HG03575 (cell line): ENCODE measurements around the gene ISG20L2.
A peak's percentile ranks its signal among the peaks of the same experiment; 100 is the strongest.

Experiments used
- ATAC-seq: cut with Tn5 transposase; IDR thresholded peaks from one replicate; pipeline ENCODE4 v1.9.1; 2021; ENCODE audit not compliant: unreplicated experiment, insufficient number of reproducible peaks, low FRiP score; ENCODE audit errors: extremely low read depth

ISG20L2 gene

DNA sequence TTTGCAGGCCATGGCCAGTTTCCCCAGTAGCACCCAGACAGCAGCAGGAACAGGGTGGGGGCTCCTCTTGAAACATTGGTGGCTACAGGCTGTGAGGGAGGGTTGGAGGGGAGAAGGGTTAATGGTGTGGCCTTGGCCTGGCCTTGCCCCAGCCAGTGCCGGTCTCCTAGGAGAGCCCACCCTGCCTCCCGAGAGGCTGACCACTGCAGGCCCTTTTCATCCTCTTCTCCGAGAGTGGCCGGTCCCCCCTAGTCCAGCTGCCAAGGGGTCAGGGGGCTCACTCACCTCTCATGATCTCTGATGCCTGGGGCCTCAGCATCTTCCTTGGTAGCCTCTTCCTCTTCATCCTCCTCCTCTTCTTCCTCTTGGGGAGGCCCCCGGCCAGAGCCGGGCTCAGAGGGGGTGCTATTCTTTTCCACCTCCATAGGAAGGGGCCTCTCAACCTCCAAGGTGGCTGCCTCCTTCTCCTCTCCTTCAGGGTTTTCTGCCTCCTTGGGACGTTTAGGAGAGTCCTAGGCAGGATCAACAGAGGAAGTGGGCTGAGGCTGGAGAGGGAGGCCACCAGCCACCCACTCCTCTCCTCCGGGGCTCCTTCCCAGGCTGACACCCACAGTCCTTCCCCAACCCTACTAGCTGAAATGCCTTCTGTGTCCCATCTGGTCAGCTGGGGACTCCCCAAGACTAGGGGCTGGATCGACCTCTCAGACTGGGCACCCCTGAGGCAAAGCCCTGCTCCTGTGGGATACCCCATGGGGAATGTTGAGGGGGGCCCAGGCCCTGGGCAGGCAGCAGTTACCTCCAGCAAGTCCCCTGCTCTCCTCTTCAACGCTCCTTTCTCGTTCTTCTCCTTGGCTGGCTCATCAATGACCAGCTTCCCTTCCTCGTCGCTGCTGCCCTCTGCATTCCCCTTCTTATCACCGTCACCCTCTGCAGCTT lies 15.1 kb upstream of the ISG20L2 start:
- no peak for ATAC-seq

DNA sequence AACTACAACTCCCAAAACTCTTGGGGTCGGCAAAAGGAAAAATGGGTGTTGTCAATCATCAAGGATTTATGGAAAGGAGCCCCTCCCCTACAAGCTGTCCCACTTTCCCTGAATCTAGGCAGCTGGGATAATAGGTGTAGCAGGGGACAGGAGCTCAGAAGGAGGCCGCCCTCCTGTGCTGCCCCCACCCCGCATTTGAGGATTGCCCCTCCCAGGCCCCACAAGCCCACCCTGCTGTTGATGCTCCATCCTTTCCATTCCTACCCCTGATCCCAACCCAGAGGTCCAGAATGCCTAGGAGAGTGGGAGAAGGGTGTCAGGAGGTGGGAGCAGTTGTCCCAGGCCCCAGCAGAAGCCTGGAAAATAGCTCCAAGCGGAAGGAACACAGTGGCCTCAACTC lies 14.2 kb upstream of the ISG20L2 start:
- ATAC-seq, result no peak

DNA sequence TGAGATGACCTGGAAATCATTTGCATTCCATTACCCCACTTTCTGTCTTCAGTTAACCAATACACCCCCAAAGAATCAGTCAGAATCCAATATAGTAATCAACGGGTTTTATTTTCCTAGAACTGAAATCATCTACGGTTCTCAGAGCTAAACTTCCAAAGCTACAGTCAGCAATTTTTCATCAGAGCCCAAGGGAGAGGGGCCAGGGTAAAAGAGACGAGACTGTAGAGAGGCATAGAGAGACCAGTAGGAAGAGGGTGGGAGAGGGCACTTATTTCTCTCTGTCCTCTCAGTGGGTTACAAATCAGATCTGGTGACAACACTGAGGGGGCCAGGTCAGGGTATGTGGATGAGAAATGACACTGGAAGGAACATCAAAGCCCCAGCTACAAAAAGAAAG lies 13.5 kb upstream of the ISG20L2 start:
- no peak for ATAC-seq

DNA sequence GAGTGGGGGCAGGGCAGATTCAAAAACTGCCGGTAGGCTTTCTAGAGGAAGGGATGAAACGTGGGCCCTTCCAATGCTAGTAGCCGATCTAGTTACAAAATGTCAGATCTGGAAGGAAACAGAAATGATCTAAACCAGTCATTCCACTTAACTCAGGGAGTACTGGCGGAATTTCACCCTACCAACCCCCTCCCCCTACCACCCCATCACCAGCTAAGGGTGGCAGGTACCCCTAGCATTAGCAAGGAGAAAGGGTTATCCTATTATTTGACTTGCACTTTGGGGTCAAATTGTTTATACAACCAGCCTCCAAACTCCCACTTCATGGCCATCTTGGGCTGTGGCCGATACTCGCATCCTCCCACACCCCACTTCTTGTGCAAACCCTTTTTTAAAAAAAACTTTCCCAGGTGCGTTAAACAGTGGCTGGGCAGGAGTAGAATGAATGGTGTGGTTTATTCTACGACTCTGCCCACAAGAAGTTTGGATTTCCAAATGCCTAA lies 13.0 kb upstream of the ISG20L2 start:
- no peak for ATAC-seq

DNA sequence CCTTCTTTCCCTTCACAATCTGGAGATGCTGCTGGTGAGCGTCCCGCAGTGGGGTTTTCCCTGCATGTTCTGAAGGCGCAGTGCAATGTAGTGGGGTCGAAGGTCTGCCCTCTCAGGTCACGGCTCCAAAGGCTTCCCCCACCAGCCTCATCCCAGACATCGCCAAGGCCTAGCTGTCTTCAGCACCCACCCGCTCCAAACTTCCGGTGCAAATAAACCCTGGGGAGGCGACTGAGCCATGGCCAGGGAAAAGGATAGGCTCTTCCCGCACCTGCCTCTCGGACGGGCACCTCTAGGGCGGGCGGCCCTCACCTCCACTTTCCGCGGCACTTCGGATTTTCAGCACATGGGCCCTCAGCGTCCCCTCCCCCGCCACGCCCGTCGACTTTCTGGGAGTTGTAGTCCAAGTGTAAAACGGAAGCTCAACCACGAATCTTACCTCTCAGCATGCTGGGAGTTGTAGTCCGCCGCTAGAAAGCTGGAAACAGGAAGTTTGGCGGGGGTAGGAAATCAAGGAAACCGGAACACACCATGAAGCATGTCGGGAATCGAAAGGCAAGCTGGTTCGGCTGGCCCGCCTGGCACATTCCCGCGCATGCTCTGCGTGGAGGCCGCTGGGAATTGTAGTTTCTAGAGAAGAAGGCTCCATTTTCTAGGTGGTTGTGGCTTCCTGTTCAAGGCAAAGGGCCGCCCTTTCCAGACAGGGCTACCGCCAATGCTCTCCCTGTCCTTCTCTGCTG lies 12.3 kb upstream of the ISG20L2 start, which contains the start of gene MRPL24:
MRPL24 (minus strand) TSS at position 348 of the 740 bp plus-strand sequence. CDS start 2,384 bp downstream, outside the sequence.
- ATAC-seq, result peak; percentile 71

DNA sequence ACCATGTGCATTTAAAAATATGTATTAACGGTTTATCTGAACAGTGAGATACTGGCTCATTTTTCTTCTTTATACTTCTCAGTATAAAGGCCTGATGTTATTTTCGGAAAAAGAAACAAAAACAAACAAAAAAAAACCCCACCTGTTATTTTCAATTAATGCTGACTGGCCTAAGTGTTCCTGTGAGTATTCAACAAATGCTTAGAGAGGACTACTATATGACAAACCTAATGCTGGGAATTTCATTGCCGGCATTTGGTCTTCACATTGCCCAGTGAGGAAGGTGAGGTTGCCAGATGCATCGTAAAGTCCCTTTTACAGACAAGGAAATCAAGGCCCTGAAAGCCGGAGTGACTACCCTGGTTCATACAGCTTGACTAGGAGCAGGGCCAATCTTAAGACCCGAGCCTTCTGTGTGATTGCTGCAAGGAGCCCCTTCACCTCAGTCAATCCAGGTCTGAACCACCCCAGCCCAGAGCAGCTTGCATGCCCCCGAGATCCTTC lies 11.7 kb upstream of the ISG20L2 start:
- ATAC-seq, result no peak

DNA sequence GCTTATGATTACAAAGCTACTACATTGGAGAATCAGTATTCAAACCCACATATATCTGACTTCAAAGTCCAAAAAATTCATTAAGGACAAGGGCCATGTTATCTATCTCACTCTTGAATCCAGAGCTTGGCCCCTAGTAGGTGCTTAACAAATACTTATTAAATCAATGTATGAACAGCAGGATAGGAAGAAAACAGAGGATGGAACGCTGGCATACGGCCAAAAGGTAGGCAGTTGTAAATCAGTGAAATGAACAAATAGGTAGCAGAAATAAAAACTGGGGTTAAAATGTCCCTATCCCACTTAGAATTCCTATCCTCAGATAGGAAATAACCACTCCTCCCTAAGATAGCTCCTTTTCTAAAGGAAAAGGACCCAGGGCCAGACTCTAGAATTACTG lies 10.3 kb upstream of the ISG20L2 start:
- ATAC-seq, result no peak

DNA sequence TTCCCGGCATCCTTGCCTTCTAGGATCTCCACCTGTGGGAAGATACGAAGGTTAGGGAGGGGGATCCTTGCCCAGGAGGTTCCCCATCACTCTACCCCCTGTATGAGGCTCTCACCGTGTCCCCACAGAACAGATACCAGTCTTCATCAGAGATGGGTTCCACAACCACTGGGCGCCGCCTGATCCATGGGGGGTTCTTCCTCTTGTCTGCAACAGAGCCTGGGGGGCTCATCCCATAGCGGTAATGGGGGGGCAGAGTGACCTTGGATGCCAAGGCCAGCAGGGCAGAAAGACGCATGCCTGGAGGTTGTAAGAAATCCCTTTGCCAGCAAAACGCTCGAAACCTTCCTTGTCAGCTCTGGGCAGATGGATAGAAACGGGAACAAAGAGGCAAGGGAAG lies 9.8 kb upstream of the ISG20L2 start:
- ATAC-seq, result no peak

DNA sequence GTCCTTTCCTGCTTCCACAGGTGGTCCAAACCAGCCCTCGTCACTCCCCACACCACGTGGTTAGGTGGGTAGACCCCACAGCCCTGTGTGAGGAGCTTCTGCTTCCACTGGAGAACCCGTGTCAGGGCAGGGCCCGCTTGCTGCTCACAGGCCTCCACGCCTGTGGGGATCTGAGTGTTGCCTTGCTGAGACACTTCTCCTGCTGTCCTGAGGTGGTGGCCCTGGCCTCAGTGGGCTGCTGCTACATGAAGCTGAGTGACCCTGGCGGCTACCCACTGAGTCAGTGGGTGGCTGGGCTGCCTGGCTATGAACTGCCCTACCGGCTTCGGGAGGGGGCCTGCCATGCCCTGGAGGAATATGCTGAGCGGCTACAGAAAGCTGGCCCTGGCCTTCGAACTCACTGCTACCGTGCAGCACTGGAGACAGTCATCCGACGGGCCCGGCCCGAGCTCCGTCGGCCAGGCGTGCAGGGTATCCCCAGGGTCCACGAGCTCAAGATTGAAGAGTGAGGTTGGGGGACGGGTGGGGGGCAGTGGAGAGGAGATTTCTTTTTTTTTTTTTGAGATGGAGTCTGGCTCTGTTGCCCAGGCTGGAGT lies 5.5 kb upstream of the ISG20L2 start:
- ATAC-seq, result no peak

DNA sequence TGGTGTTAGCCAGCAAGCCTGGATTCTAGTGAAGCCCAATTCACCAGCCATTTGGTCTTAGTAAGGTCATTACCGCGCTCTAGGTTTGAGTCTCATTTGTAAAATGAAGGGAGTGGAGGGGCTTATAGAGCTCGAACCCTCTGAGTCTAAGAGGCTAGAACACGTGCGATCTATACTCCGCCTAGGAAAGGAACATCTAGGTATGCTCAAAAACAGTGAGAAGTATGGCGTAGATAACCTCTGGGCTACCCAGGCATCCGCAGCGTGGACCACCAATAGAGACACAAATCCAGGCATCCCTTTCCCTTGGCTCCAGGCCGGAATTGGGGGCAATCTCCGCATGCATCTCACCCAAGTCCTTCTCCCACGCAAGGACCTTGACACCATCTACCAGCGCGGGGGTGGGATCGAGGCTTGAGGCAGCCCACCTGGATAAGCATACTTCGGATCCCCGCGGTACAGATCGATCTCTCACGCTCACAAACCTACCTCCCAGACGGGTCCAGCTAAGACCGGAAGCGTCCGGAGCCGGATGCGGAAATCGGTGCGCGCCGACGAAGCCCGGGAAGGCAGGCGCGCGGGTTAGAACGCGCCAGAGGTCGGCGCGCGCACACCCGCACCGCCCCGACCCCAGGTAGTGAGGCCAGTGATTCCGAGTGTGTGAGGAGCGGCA lies 504 bp downstream of the ISG20L2 start, which contains the start of gene METTL25B:
METTL25B (plus strand) TSS at position 544 of the 673 bp plus-strand sequence. CDS start 636 bp downstream, outside the sequence.
- no peak for ATAC-seq

DNA sequence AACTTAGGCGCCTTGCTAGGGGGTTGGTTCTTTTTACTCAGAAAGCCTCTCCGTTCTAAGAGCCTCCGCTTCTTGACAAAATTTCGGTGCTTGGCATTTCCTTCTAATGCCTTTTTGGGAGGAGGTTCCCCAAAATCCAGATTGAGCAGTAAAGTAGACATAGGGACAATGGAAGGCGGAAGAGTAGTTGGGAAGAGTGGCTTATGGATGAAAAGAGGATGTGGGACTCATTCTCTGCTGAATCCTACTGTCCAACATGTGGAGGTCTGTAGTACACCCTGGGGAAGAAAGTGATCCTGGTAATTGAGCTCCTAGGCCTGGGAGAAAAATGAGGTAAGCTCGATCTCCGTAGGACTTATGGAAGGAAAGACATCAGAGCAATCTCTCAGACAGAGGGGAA lies 1.1 kb downstream of the ISG20L2 start:
- ATAC-seq, result no peak

DNA sequence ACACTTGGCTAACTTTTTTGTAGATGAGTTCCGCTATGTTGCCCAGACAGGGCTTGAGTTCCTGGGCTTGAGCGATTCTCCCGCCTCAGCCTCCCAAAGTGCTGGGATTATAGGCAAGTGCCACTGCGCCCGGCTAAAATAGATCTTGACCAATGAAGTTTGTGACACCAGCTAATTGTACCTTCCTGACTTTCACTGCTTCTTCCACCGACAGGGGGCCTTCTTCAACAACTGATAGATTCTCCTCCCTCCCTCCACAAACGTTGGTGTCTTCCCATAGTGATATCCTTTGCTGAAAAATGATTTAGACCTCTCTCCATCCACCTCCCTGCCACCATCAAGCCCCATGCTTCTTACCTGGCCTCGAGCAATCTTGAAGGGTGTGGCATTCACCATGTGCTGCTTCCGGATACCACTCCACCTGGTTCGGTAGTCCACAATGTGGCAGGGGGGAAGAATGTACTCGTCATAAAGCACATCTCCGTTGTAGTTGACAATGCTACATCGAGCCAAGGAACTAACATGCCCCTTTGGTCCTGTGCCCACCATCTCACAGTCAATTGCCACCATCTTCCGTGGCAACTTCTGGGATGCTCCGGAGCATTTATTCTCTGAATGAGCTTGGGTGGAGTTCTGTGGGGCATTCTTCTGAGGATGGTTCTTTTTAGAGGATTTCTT lies 1.9 kb downstream of the ISG20L2 start:
- ATAC-seq, result no peak

DNA sequence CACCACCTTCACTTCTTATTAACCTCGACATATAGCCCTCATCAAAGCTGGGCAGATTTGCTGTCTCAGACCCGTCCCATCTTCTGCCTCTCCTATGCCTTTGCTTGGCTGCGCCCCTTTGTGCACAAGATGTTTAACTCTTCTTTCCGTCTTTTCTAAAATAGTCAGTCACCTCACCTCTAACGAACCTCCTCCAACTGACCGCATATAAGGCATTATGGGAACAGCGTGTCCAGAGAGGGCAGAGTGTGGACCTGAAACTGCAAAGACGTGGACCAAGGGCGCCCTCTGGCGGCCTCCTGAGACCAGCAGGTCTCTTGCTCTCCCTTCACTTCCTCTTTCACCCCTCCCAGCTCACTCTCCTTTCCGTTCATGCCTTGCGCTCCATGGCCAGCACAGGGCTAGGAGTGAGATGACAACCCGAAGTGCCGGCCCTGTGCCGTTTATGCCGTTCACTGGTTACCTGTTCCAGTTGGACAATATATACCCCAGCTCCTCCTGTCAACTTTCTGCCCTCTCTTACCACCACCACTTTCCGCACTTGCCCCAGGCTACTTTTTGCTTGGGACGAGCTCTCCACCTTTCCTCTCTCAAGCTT lies 2.8 kb downstream of the ISG20L2 start:
- ATAC-seq, result no peak

DNA sequence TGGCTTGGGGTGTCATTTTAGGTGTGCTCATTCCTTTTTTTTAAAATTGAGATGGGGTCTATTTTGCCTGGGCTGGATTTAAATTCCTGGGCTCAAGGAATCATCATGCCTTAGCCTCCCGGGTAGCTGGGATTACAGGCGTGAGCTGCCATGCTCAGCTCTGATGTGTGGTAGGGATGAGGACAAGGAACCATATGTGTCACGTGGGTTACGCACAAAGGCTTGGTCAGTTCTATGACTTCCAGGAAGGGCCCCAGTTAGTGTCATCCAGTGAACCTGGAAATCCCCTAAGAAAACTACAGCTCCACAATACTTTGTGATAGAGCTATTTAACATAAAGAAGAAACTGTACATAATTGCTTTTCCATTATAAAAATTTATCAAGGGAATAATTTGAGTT lies 7.0 kb downstream of the ISG20L2 start:
- no peak for ATAC-seq

DNA sequence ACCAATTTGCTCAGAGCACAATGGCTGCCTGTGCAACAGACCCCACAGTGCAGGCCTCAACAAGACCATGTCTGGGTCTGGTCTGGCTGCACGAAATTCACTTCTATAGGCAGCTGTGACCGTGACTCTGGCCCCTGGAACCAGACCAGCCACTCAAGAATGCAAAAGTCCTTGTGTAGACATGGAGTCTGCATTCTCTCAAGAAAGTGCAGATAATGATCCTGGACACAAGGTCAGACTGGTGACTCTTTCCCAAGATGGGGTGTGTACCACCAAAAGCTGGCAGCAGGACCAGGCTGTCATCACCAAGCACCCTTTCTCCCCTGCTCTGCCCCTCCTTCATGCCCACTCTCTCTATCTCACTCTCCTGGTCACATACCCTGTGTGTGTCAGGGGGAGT lies 7.4 kb downstream of the ISG20L2 start:
- no peak for ATAC-seq

DNA sequence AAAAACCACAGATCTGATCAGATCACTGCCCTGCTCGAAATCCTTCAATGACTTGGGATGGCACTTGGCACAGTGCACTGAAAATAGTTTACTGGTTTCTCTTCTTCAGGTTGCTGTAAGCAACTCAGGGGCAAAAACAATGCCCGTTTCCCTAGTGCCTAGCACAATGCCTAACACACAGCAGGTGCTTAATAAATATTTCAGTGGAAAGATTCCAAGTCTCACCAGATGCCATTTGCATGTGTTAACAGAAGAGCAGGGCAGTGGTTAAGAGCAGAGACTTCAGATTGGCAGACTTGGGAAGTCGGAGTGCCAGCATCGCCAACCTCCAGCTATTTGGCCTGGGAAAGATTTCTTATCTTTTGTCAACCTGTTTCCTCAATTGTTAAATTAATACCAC lies 11.2 kb downstream of the ISG20L2 start:
- no peak for ATAC-seq

DNA sequence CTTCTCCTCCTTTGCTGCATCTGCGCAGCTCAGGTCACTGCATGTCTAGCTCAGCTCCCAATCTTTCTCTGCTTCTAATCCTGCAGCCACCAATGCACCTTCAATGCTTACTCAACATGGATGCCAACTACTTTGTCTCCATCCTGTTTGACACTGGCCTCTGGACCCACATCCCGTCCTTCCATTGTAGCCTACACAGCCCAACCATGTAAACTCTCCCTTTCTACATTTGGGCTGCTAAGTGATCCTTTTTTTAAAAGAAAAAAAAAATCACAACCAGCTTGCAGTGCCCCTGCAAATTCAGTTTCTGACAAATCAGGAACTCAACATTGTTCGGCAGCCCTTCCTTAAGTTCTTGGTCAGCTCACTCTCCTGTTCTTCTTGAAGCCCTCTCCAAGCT lies 13.7 kb downstream of the ISG20L2 start:
- ATAC-seq, result no peak

DNA sequence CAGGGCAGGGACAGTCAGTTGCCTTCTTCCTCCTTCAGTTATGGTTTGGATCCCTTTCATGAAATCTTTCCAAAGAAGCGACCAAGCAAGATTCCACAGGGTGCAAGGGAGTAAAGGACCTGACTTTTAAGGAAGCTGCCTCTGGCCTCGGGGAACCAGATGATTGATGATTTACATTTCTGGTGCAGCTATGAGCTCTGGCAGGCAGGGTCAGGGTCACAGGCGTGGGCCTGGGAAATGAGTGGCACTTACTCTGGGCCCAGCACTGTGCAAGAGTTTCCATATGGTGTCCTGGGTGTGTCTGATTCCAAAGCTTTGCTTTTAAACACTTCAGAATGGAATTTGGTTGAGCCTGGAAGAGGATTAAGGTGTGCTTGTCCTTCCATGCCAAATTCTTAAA lies 15.9 kb downstream of the ISG20L2 start:
- ATAC-seq, result no peak
